SK-N-SH (cell line): ENCODE measurements around the gene DEPDC1B. TPM values are rescaled to one million over a fixed set of nuclear protein-coding genes. Genes with fewer than 3 reads are reported as not detected.

Source experiments
- CTCF ChIA-PET: fragments of 300-600, 350-600 bp; formaldehyde crosslinking; extraction: SDS; loops from one replicate; lab custom pipeline; 2021; lab: Yijun Ruan, JAX
- POLR2A ChIA-PET: fragments of 350-600 bp; sonication (Branson Sonifier 250); formaldehyde crosslinking; extraction: SDS; loops from one replicate; lab custom pipeline; 2020; ENCODE audit warnings: antibody characterized with exemption, inconsistent platforms; lab: Yijun Ruan, JAX
- DNase-seq: peaks from one replicate; pipeline ENCODE4 v3.0.0; 2012
- H2AFZ ChIP-seq: fragments of 200-600 bp; sonication (generic); 2 replicates; pipeline ENCODE4 v1.8.1; 2016; ENCODE audit warnings: antibody characterized with exemption, mild to moderate bottlenecking, low read depth
- H3F3A ChIP-seq: fragments of 200-600 bp; sonication (generic); replicated peaks from 2 replicates; pipeline ENCODE3; 2016; ENCODE audit warnings: antibody characterized with exemption, mild to moderate bottlenecking; ENCODE audit not compliant: insufficient read depth
- H3K27ac ChIP-seq, 2 experiments: fragments of 200-500 bp in 1 of 2; fragments of 200-600 bp in 1 of 2; sonication (Bioruptor generic) in 1 of 2; sonication (generic), shearing (Covaris generic) in 1 of 2; 2 replicates each; pipeline versions ENCODE4 v1.5.1 to v1.6.1; 2014 to 2016; ENCODE audit warnings: low read depth in 2 of 2, inconsistent platforms in 1 of 2, low read length in 1 of 2, mild to moderate bottlenecking in 1 of 2, mixed read lengths in 1 of 2
- H3K27me3 ChIP-seq: fragments of 200-600 bp; sonication (generic), shearing (Covaris generic); 2 replicates; pipeline ENCODE4 v1.6.1; 2016; ENCODE audit warnings: mixed run types; ENCODE audit not compliant: insufficient read depth
- H3K36me3 ChIP-seq, 2 experiments: fragments of 200-500 bp in 1 of 2; fragments of 200-600 bp in 1 of 2; sonication (Bioruptor generic) in 1 of 2; sonication (generic) in 1 of 2; replicated peaks in 1 of 2; 2 replicates each; pipeline versions ENCODE3 to v1.5.1; 2014 to 2016; ENCODE audit warnings: low read length in 1 of 2, mild to moderate bottlenecking in 1 of 2; ENCODE audit not compliant: insufficient read depth in 2 of 2, control insufficient read depth in 1 of 2
- H3K4me1 ChIP-seq, 2 experiments: fragments of 200-500 bp in 1 of 2; fragments of 200-600 bp in 1 of 2; sonication (Bioruptor generic) in 1 of 2; sonication (generic), shearing (Covaris generic) in 1 of 2; 2 replicates each; pipeline versions ENCODE4 v1.5.1 to v1.6.1; 2014 to 2016; ENCODE audit warnings: low read depth in 1 of 2, low read length in 1 of 2, mixed run types in 1 of 2; ENCODE audit not compliant: insufficient read depth in 2 of 2, control insufficient read depth in 1 of 2
- H3K4me2 ChIP-seq: fragments of 200-600 bp; sonication (generic), shearing (Covaris generic); 2 replicates; pipeline ENCODE4 v1.6.1; 2017; ENCODE audit warnings: mixed run types
- H3K4me3 ChIP-seq, 2 experiments: fragments of 200-500 bp in 1 of 2; fragments of 200-600 bp in 1 of 2; sonication (Bioruptor generic) in 1 of 2; sonication (generic), shearing (Covaris generic) in 1 of 2; 2 replicates each; pipeline versions ENCODE4 v1.5.1 to v1.8.1; 2014 to 2016; ENCODE audit warnings: low read depth in 2 of 2, inconsistent platforms in 1 of 2, low read length in 1 of 2, mild to moderate bottlenecking in 1 of 2, mixed read lengths in 1 of 2, moderate library complexity in 1 of 2
- H3K79me2 ChIP-seq: fragments of 200-600 bp; sonication (generic); 2 replicates; pipeline ENCODE4 v1.8.1; 2017; ENCODE audit warnings: mild to moderate bottlenecking; ENCODE audit not compliant: insufficient read depth
- H3K9ac ChIP-seq: fragments of 200-600 bp; sonication (generic); 2 replicates; pipeline ENCODE4 v1.6.1; 2017; ENCODE audit warnings: mixed run types
- H3K9me2 ChIP-seq: fragments of 200-600 bp; sonication (generic); 2 replicates; pipeline ENCODE4 v1.6.1; 2017; ENCODE audit warnings: mixed run types
- H3K9me3 ChIP-seq: fragments of 200-600 bp; sonication (generic); 2 replicates; pipeline ENCODE4 v1.6.1; 2017; ENCODE audit warnings: mixed run types, mild to moderate bottlenecking, moderate library complexity
- H4K20me1 ChIP-seq: fragments of 200-600 bp; sonication (generic); 2 replicates; pipeline ENCODE4 v1.6.1; 2017; ENCODE audit warnings: mild to moderate bottlenecking, mixed run types; ENCODE audit not compliant: insufficient read depth
- CTCF ChIP-seq: fragments of 200-600 bp; sonication (generic); IDR thresholded peaks from 2 replicates; pipeline ENCODE4 v1.6.1; 2017; ENCODE audit warnings: antibody characterized with exemption, mild to moderate bottlenecking, moderate library complexity
- ELF1 ChIP-seq: IDR thresholded peaks from 2 replicates; pipeline ENCODE4 v1.4.0; 2012
- EP300 ChIP-seq, 2 experiments: IDR thresholded peaks; 2 replicates each; pipeline versions ENCODE4 v1.4.0 to v1.6.1; 2012; ENCODE audit warnings: borderline replicate concordance in 1 of 2, low read depth in 1 of 2, low read length in 1 of 2
- FOSL2 ChIP-seq: IDR thresholded peaks from 2 replicates; pipeline ENCODE4 v1.4.0; 2012; ENCODE audit warnings: low read depth, mild to moderate bottlenecking, moderate library complexity, borderline replicate concordance
- GATA2 ChIP-seq: sonication (generic); formaldehyde crosslinking; IDR thresholded peaks from 2 replicates; pipeline ENCODE4 v1.5.0; 2020; ENCODE audit warnings: mild to moderate bottlenecking, missing genetic modification reagents
- IRF3 ChIP-seq: fragments of 150-350 bp; IDR thresholded peaks from 2 replicates; pipeline ENCODE4 v1.6.1; 2016; ENCODE audit warnings: mild to moderate bottlenecking, low read depth, low read length
- JUND ChIP-seq: IDR thresholded peaks from 2 replicates; pipeline ENCODE4 v1.4.0; 2012
- MEF2A ChIP-seq: IDR thresholded peaks from 2 replicates; pipeline ENCODE4 v1.4.0; 2012; ENCODE audit warnings: low read depth, borderline replicate concordance
- NFIC ChIP-seq: IDR thresholded peaks from 2 replicates; pipeline ENCODE4 v1.4.0; 2012; ENCODE audit warnings: borderline replicate concordance
- PBX3 ChIP-seq: IDR thresholded peaks from 2 replicates; pipeline ENCODE4; 2012
- POLR2AphosphoS5 ChIP-seq: IDR thresholded peaks from 2 replicates; pipeline ENCODE4 v1.6.1; 2012; ENCODE audit warnings: low read depth, low read length
- RAD21 ChIP-seq: IDR thresholded peaks from 2 replicates; pipeline ENCODE4 v1.6.1; 2012; ENCODE audit warnings: mild to moderate bottlenecking, low read length
- REST ChIP-seq: IDR thresholded peaks from 2 replicates; pipeline ENCODE4 v1.6.1; 2012; ENCODE audit warnings: mild to moderate bottlenecking, low read depth, low read length, moderate library complexity
- RXRA ChIP-seq: IDR thresholded peaks from 2 replicates; pipeline ENCODE4 v1.4.0; 2012; ENCODE audit warnings: low read depth, mild to moderate bottlenecking, borderline replicate concordance
- TCF12 ChIP-seq: IDR thresholded peaks from 2 replicates; pipeline ENCODE4 v1.4.0; 2012
- TEAD4 ChIP-seq: IDR thresholded peaks from 2 replicates; pipeline ENCODE4 v1.4.0; 2012; ENCODE audit warnings: mild to moderate bottlenecking, borderline replicate concordance; ENCODE audit not compliant: insufficient read depth
- USF1 ChIP-seq: IDR thresholded peaks from 2 replicates; pipeline ENCODE4 v1.4.0; 2012; ENCODE audit warnings: low read depth, borderline replicate concordance
- WGBS: methylation state at CpG from one replicate; pipeline ENCODE4 v1.1.6; 2017; ENCODE audit warnings: low lambda C conversion rate; 5-methylcytosine and 5-hydroxymethylcytosine counted together
- polyA plus RNA-seq, 3 experiments: library from polyadenylated mRNA; depleted of rRNA; stranded (reverse); fragments of >200 nt; gene quantifications; 2 replicates each; pipeline ENCODE4 v1.2.3, GENCODE V29; 2012

Gene DEPDC1B
- polyA plus RNA-seq, 1 of the 3 experiments (the other 2 are of a cell fraction): 4.7 TPM

GRCh38 chr5:60549841-60550240 lies 150.1 kb downstream of the DEPDC1B start:
- no peak overlapping the region for H3K27ac ChIP-seq
- H3K9ac ChIP-seq: no peak overlapping the region
- no peak overlapping the region for H2AFZ ChIP-seq
- no peaks in the 10 kb centered on the region for H3F3A ChIP-seq
- no peaks in the 10 kb centered on the region for H3K4me1 ChIP-seq
- no peaks in the 10 kb centered on the region for H3K9me2 ChIP-seq
- no peaks in the 10 kb centered on the region for H3K36me3 ChIP-seq
- POLR2A ChIA-PET: no interaction called here
- no peaks in the 10 kb centered on the region for H3K9me3 ChIP-seq
- CTCF ChIA-PET: no interaction called here
- WGBS: 15% methylated on average over 3 of the region's 3 CpGs
- H3K79me2 ChIP-seq: no peaks in the 10 kb centered on the region
- TF ChIP-seq POLR2AphosphoS5 (no peak), MEF2A (no peak), USF1 (no peak), REST (no peak), PBX3 (peak; percentile 62), NFIC (no peak), GATA2 (CRISPR knock-in tag) (no peak), RAD21 (no peak), TCF12 (peak; percentile 84), CTCF (no peak), RXRA (no peak), FOSL2 (no peak), EP300 (IDR thresholded peaks at IDR 0.05; ENCODE audit: borderline replicate concordance in 1 of 2, low read depth in 1 of 2, low read length in 1 of 2) (no peak), JUND (no peak), IRF3 (no peak), TEAD4 (no peak), ELF1 (no peak)
- no peak overlapping the region for H3K4me3 ChIP-seq
- H4K20me1 ChIP-seq: no peaks in the 10 kb centered on the region
- no peak for DNase-seq
- H3K4me2 ChIP-seq: no peak overlapping the region
- no peaks in the 10 kb centered on the region for H3K27me3 ChIP-seq

Other genes starting within 250 kb of the DEPDC1B start
- gene ELOVL7, start 144.1 kb upstream of the DEPDC1B start, polyA plus RNA-seq (2012; rRNA removed): 0.05 and 0.07 TPM in 2 replicates
- gene ERCC8, start 244.9 kb upstream of the DEPDC1B start, polyA plus RNA-seq (2012; rRNA removed): 11.6 and 19.8 TPM in 2 replicates
- gene NDUFAF2, start 245.0 kb upstream of the DEPDC1B start, polyA plus RNA-seq (2012; rRNA removed): 25.9 and 33.4 TPM in 2 replicates